Activated CD4-positive, alpha-beta T cell treated with anti-CD3 and anti-CD28 coated beads for 1 hour (primary cell): ENCODE results near the gene CALML4.
"Not testable (repeated sequence)": the region's sequence is repeated elsewhere in the genome, so short reads cannot be mapped to it uniquely, and the experiment has no call there.

Experiments used
- DNase-seq: peaks from one replicate; pipeline ENCODE4 v3.0.0-alpha.2; 2020

CALML4 gene

GRCh38 chr15:68188647-68189046, 16.5 kb downstream of the CALML4 start:
- DNase-seq = no peak

- DNase-seq = no peak
Measured at GRCh38 chr15:68187559-68187958, 17.6 kb downstream of the CALML4 start.

GRCh38 chr15:68186671-68187397, 18.3 kb downstream of the CALML4 start:
- no peak for DNase-seq

- DNase-seq = no peak
Measured at GRCh38 chr15:68184616-68185480, 20.3 kb downstream of the CALML4 start.

- DNase-seq = no peak
Measured at GRCh38 chr15:68183616-68184315, 21.4 kb downstream of the CALML4 start.

GRCh38 chr15:68177742-68178141, 27.4 kb downstream of the CALML4 start:
- no peak for DNase-seq

- DNase-seq = no peak
Measured at GRCh38 chr15:68176601-68177000, 28.5 kb downstream of the CALML4 start.

GRCh38 chr15:68175526-68175925, 29.6 kb downstream of the CALML4 start:
- DNase-seq = no peak

- no peak for DNase-seq
Measured at GRCh38 chr15:68173119-68173518, 32.0 kb downstream of the CALML4 start.

GRCh38 chr15:68172037-68172436, 33.1 kb downstream of the CALML4 start:
- not testable (repeated sequence) for DNase-seq

GRCh38 chr15:68166847-68167246, 38.3 kb downstream of the CALML4 start:
- DNase-seq = no peak

GRCh38 chr15:68163191-68163590, 41.9 kb downstream of the CALML4 start:
- no peak for DNase-seq

- no peak for DNase-seq
Measured at GRCh38 chr15:68158046-68158628, 47.0 kb downstream of the CALML4 start.

GRCh38 chr15:68157074-68157473, 48.1 kb downstream of the CALML4 start:
- DNase-seq = no peak

GRCh38 chr15:68154923-68155559, 50.1 kb downstream of the CALML4 start:
- no peak for DNase-seq

- no peak for DNase-seq
Measured at GRCh38 chr15:68152342-68152741, 52.8 kb downstream of the CALML4 start.

GRCh38 chr15:68151277-68151676, 53.9 kb downstream of the CALML4 start:
- DNase-seq = no peak

GRCh38 chr15:68150187-68150586, 54.9 kb downstream of the CALML4 start:
- DNase-seq = no peak

- DNase-seq = no peak
Measured at GRCh38 chr15:68149059-68149458, 56.1 kb downstream of the CALML4 start.

GRCh38 chr15:68148039-68148438, 57.1 kb downstream of the CALML4 start:
- DNase-seq = no peak

- DNase-seq = no peak
Measured at GRCh38 chr15:68145706-68146105, 59.4 kb downstream of the CALML4 start.

GRCh38 chr15:68143785-68144184, 61.3 kb downstream of the CALML4 start:
- DNase-seq = no peak

GRCh38 chr15:68143129-68143528, 62.0 kb downstream of the CALML4 start:
- DNase-seq = no peak
